NT2/D1 (cell line): Measurements from ENCODE around the gene MYCL.

ENCODE experiments used
- SUZ12 ChIP-seq: IDR thresholded peaks from 2 replicates; pipeline ENCODE4 v1.6.1; 2011; ENCODE audit not compliant: insufficient read length, insufficient read depth; ENCODE audit errors: extremely low read depth
- YY1 ChIP-seq: IDR thresholded peaks from 2 replicates; pipeline ENCODE4 v1.6.1; 2011; ENCODE audit not compliant: insufficient read length, insufficient read depth
- ZNF274 ChIP-seq: IDR thresholded peaks from 2 replicates; pipeline ENCODE4 v1.6.1; 2011; ENCODE audit warnings: mild to moderate bottlenecking, low read depth, low read length

DNA sequence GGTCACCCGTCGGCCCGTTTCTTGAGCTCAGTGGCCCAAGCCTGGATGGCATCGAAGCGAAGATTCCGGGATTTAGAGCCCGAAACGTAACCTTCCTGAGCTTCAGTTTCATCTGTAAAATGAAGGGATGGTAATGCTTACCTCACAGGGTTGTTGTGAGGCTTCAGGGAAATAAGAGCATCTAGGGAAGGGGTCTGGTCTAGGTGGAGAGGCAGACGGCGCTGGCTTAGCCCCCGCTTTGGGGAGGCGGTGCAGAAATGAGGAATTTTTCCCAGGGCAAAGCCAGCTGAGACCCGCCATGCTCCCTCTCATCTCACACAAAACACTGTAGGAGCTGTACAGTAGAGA lies 717 bp upstream of the MYCL start:
- TF ChIP-seq YY1 (no peak), ZNF274 (no peak), SUZ12 (no peak)
